GM12891 (cell line): ENCODE measurements around the gene TMCO1.

Experiments
- PAX5 ChIP-seq: IDR thresholded peaks from 2 replicates; pipeline ENCODE4 v1.6.1; 2011; ENCODE audit warnings: low read length, moderate library complexity, mild to moderate bottlenecking; ENCODE audit not compliant: insufficient read depth, severe bottlenecking
- POLR2A ChIP-seq: IDR thresholded peaks from 2 replicates; pipeline ENCODE4 v1.6.1; 2011; ENCODE audit warnings: low read depth, low read length, control low read depth
- POLR2AphosphoS5 ChIP-seq: IDR thresholded peaks from 2 replicates; pipeline ENCODE4 v1.6.1; 2011; ENCODE audit warnings: low read depth, low read length, control low read depth
- POU2F2 ChIP-seq: IDR thresholded peaks from 2 replicates; pipeline ENCODE4 v1.6.1; 2011; ENCODE audit warnings: low read depth, mild to moderate bottlenecking, control low read depth, low read length, moderate library complexity
- TAF1 ChIP-seq: IDR thresholded peaks from 2 replicates; pipeline ENCODE4 v1.6.1; 2011; ENCODE audit warnings: low read depth, low read length, control low read depth

DNA sequence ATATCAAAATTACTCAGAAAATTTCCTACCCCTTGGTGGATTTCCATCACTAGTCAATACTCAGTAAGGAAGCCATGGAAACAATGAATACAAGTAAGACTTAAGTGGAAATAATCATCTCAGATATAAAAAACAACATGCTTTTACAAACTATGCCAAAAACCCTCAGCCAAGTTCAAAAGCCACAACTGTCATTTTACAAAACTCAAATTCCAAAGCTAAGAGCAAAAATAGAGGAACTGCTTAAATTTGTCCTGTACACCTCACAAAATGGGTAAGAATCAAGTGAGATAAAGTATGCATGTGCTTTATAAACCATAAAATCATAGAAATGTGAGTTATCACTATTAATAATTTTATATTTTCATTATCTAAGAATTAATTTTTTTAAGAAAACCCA, 9.6 kb downstream of the TMCO1 start:
- no peak for TF ChIP-seq POLR2A
- no peak for TF ChIP-seq POLR2AphosphoS5
- no peak for TF ChIP-seq TAF1
- no peak for TF ChIP-seq POU2F2
- TF ChIP-seq PAX5: no peak
